Pancreas (tissue), 10 donors: ENCODE results near the gene TNIK. TPM values are rescaled to one million over a fixed set of nuclear protein-coding genes. Genes with fewer than 3 reads are reported as not detected.

Source experiments
- ATAC-seq, 4 donors: fragments of 200-7000 bp; cut with Tn5 transposase; one replicate each; pipeline versions ENCODE4 v1.8.0 to v1.9.1; 2020; ENCODE audit warnings: mild to moderate bottlenecking in 4 of 4, moderate library complexity in 4 of 4
- DNase-seq, 6 donors: peaks; one replicate each; pipeline ENCODE4 v3.0.0-alpha.2; 2020
- FAIRE-seq: peaks from 2 replicates; lab custom pipeline; 2012; peaks lifted over from hg19 to GRCh38; lab: Jason Lieb, UNC
- H3K27ac ChIP-seq, 4 donors: fragments of 200-600 bp; sonication (generic); 1 replicate in 3 of 4; 2 replicates in 1 of 4; pipeline versions ENCODE4 v1.5.0 to v1.8.0; 2020
- H3K27me3 ChIP-seq, 4 donors: fragments of 200-600 bp; one replicate each; pipeline ENCODE4 v1.8.0; 2021
- H3K36me3 ChIP-seq, 3 donors: fragments of 200-600 bp; sonication (generic) in 1 of 3; one replicate each; pipeline versions ENCODE4 v1.5.0 to v1.8.0; 2020 to 2021
- H3K4me1 ChIP-seq, 3 donors: fragments of 200-600 bp; one replicate each; pipeline ENCODE4 v1.8.0; 2021
- H3K4me3 ChIP-seq, 4 donors: fragments of 200-600 bp; sonication (generic) in 2 of 4; one replicate each; pipeline versions ENCODE4 v1.5.0 to v1.8.0; 2020 to 2021
- H3K9me3 ChIP-seq, 4 donors: fragments of 200-600 bp; one replicate each; pipeline ENCODE4 v1.8.0; 2021
- CTCF ChIP-seq, 4 donors: fragments of 200-600 bp; sonication (generic) in 3 of 4; IDR thresholded peaks; one replicate each; pipeline versions ENCODE4 v1.5.0 to v1.8.0; 2021; ENCODE audit warnings: antibody characterized with exemption in 4 of 4
- WGBS, 2 donors: extraction: QIAGEN DNeasy Blood & Tissue Kit; methylation state at CpG; one replicate each; pipeline ENCODE4 v1.1.7; 2013; 5-methylcytosine and 5-hydroxymethylcytosine counted together
- intact Hi-C, 3 donors: fragments of 100-400 bp; cut with DNase I; formaldehyde crosslinking; loops; one replicate each; pipeline versions ENCODE4 v1.11.1 to v1.14.2; 2022
- microRNA-seq, 2 donors: library from miRNA; unstranded; fragments of <30 nt; microRNA quantifications; one replicate each; pipeline versions ENCODE4 to v1.1.0, GENCODE V29; 2019 to 2020
- polyA plus RNA-seq, 2 donors: library from polyadenylated mRNA; stranded (reverse); fragments of 200-250 nt; gene quantifications; one replicate each; pipeline ENCODE4 v1.2.3, GENCODE V29; 2013
- total RNA-seq, 6 donors: library from RNA; stranded (reverse); fragmentation: NEBNext Ultra II Directional in 4 of 6; extraction: Animal tissue kit (Norgen Biotek cat#: 25700) in 4 of 6; gene quantifications; one replicate each; pipeline versions ENCODE4 v1.2.1 to v1.2.4, GENCODE V29; 2021 to 2023
- donor health status: healthy with polysubstance abuse.
- donor health status: DM: no; HTN: no; CAD: no; lungs with moderate emphysema.
- donor health status: DM: no; HTN: no; CAD: no.
- donor health status: control.
- donor health status: control.
- donor health status: Bipolar disorder and iron deficiency.
- donor health status: DM: yes; HTN: yes; CAD: no.
- donor health status: DM: no; HTN: no; CAD: no.
- donor health status: DM: no; HTN: no; CAD: no.
- donor health status: DM: yes; HTN: yes; CAD: no.

Gene TNIK
- total and polyA plus RNA-seq, 8 donors: 3.5 to 13.6 (median 5.8) TPM

- Histone ChIP-seq H3K9me3 (no peaks in the 10 kb centered on the region), H3K27me3 (no peaks in the 10 kb centered on the region), H3K27ac (no peak overlapping the region), H3K36me3 (no peaks in the 10 kb centered on the region), H3K4me1 (peaks cover 0 to 12% (median 6%) of the 10 kb centered on the region in 3 donors), H3K4me3 (no peak overlapping the region)
- intact Hi-C loops: no loop called here
- DNase-seq (no peak), FAIRE-seq (no peak), ATAC-seq (no peak)
- no peak for TF ChIP-seq CTCF (IDR thresholded peaks at IDR 0.05)
- WGBS, 2 donors: 73 to 76% methylated on average over 4 of the region's 4 CpGs
These were observed 438.8 kb downstream of the TNIK start for GRCh38 chr3:171021377-171021776.

- ATAC-seq (peak; percentile 34 to 73 (median 50)), DNase-seq (peak in 1 of 6 donors; percentile 2), FAIRE-seq (no peak)
- Histone ChIP-seq H3K4me3 (no peak overlapping the region), H3K4me1 (peaks cover 0 to 12% (median 6%) of the 10 kb centered on the region in 3 donors), H3K27me3 (no peaks in the 10 kb centered on the region), H3K36me3 (no peaks in the 10 kb centered on the region), H3K27ac (no peak overlapping the region), H3K9me3 (no peaks in the 10 kb centered on the region)
- intact Hi-C loops: no loop called here
- TF ChIP-seq CTCF (IDR thresholded peaks at IDR 0.05): peak in 1 of 4 donors; percentile 7
- WGBS, 2 donors: 12 to 14% methylated on average over 6 of the region's 6 CpGs
These were observed 441.9 kb downstream of the TNIK start for GRCh38 chr3:171018156-171018935.

GRCh38 chr3:171013822-171014748, 446.1 kb downstream of the TNIK start:
- FAIRE-seq (no peak), ATAC-seq (peak in 1 of 4 donors; percentile 37), DNase-seq (no peak)
- intact Hi-C loops: no loop called here
- H3K9me3 ChIP-seq: no peaks in the 10 kb centered on the region
- H3K4me3 ChIP-seq: no peak overlapping the region
- TF ChIP-seq CTCF (IDR thresholded peaks at IDR 0.05): no peak
- H3K27ac ChIP-seq: no peak overlapping the region
- WGBS, 2 donors: 67 to 70% methylated on average over 5 of the region's 5 CpGs
- H3K36me3 ChIP-seq: no peaks in the 10 kb centered on the region
- H3K27me3 ChIP-seq: no peaks in the 10 kb centered on the region
- H3K4me1 ChIP-seq: peaks cover 0 to 12% (median 6%) of the 10 kb centered on the region in 3 donors

GRCh38 chr3:171011873-171012336, 448.3 kb downstream of the TNIK start:
- TF ChIP-seq CTCF (IDR thresholded peaks at IDR 0.05): no peak
- WGBS, 2 donors: 83 to 91% methylated on average over 4 of the region's 4 CpGs
- no peak overlapping the region for H3K27ac ChIP-seq
- DNase-seq (no peak), FAIRE-seq (no peak), ATAC-seq (no peak)
- H3K4me3 ChIP-seq: no peak overlapping the region
- no peaks in the 10 kb centered on the region for H3K4me1 ChIP-seq
- H3K36me3 ChIP-seq: no peaks in the 10 kb centered on the region
- no peaks in the 10 kb centered on the region for H3K9me3 ChIP-seq
- intact Hi-C loops: no loop called here
- H3K27me3 ChIP-seq: no peaks in the 10 kb centered on the region

Small RNAs within 50 kb of the gene (microRNA-seq; reads per million reads assigned to microRNA genes)
- 0 reads per million in 2 donors for gene MIR569
